NT2/D1 (cell line): ENCODE measurements around the gene METTL26.

ENCODE experiments used
- SUZ12 ChIP-seq: IDR thresholded peaks from 2 replicates; pipeline ENCODE4 v1.6.1; 2011; ENCODE audit not compliant: insufficient read length, insufficient read depth; ENCODE audit errors: extremely low read depth
- YY1 ChIP-seq: IDR thresholded peaks from 2 replicates; pipeline ENCODE4 v1.6.1; 2011; ENCODE audit not compliant: insufficient read length, insufficient read depth

- TF ChIP-seq SUZ12 (no peak), YY1 (no peak)
Measured at GRCh38 chr16:631808-632358, 4.2 kb downstream of the METTL26 start.
